ENCODE measurements around the gene NNAT.
A peak's percentile ranks its signal among the peaks of the same experiment; 100 is the strongest.

The NNAT gene

DNA sequence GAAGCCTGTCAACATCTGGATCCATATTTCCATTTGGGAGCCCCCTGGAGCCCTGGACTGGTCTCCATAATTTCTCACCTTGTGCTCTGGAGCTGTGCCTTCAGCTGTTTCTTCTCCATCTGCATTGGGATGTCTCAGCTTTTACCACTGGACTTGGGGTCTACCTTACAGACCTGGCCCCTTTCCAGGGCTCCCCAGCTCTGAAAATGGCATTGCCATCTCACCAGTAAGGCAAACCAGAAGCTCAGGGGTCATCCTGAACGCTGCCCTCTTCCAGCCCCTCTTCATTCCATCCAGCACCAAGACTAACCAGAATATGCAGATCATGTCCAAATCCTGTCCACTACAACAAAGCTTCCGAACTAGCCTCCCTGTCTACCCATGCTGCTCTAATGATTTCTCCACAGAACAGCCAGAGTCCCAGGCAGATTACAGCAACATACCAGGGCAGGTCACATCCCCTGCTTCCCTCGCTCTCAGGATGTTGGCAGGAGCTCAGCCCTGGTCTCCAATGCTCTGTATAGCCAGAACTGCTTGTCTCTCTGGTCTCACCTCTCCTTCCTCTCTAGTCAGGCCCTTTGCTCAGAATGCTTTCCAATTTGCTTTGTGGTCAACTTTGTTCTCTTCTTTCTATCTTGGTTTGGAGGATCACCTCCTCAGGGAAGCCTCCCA lies 17.7 kb upstream of the NNAT start:
- DNase-seq = no peak

DNA sequence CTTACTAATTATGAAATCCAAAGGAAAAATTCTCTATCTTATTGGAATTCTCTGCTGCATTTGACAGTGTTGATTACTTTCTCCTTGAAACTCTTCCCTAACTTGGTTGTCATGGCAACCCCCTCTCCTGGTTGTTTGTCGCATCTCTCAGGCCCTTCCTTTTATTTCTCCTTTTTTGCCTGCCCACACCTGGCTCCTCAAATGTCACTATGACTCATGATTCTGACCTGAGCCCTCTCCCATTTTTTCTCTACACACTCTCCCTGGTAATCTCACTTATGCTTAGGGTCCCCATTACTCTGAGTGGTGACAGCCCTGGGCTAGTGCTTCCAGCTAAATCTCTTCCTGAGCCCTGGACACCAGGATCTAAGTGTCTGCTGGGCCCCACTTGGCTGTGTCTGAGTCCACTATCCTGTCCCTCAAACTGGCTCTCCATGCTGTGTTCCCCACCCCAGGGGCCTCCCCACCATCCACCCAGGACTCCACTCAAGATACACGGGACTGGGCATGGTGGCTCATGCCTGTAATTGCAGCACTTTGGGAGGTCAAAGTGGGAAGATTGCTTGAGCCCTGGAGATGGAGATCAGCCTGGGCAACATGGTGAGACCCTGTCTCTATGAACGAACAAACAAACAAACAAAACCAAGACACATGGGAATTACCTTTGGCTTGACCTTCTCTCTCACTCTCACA lies 16.5 kb upstream of the NNAT start:
- DNase-seq = peak; percentile 43

DNA sequence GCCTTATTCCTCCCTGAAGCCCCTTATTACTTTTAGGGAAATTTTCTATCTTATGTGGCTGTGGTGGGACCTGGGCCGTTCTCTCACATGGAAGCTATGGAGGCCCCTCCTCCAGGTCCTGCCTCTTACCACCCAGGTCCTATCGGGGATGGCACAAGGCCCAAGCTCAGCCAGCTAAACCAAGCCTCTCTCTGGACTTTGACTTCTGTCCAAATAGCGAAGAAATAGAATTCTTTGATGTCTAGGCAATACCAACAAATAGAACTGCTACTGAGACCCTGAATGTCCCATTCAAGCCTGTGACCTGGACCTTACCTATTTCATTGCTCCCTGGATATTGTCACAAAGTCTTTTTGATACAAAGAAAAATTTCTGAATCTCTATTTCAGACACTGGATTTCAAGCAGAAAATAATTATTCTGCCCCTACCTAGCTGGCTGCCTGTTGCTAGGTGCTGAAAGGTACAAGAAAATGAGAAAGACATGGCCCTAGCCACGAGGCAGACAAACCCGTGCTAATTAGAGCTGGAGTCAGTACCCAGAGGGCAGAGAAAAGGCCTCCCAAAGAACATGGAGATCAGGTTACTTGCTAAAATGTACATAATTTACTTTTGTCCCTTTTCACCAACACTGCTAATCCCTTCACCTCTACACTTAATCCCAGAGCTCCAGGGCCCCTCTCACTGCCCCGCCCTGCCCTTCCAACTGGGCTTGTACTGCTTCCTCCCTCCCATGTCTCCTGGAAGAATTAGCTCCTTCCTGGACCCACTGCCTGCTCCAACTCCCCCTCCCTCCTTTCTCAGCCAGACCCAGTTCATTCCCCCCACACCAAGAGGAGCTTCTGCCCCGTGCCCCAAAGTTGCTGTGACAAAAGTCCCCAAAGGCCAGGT lies 15.5 kb upstream of the NNAT start:
- DNase-seq = no peak

DNA sequence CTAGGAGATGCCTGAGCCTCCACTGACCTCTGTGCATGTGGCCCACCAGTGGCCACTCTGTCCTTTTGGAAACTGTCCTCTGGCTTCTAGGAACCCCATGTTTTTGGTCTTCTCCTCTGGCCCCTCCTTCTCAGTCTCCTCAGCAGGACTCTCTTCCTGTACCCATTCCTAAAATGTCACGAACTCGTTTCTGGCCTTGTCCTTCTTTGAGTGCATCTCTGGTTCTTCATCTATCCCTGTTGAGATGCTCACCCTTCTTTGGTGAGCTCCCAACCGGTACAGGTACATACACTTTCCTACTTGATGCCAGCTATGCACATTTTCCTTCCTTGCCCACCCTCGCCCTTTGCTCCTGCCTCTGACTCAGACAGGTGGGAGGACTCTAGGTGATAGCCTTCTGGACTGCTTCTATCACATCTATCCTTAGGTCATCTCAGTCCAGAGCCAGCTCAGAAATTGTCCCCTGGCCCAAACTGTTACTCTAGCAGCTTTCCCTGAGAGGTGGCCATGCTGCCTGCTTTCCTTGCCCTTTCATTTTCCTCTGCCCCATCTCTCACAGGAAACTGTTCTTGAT lies 14.8 kb upstream of the NNAT start:
- DNase-seq = no peak

DNA sequence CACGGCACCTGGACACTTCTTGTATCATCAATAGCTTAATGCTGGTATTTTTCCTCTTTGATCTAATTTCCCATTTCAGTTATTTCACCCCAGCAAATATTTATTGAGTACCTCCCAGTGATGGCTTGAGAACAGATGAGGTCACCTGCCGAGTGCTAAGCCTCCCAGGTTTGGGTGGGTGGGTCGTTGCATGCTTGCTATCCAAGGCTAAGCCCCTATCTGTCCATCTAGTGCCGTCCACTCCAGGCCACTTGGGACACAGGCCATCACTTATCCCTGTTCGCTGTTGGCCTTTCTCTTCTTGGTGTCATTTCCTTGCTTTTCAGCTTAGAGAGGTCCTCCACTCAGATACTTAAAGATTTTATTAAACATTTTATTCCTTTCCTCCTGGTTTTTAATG lies 10.8 kb upstream of the NNAT start:
- no peak for DNase-seq

DNA sequence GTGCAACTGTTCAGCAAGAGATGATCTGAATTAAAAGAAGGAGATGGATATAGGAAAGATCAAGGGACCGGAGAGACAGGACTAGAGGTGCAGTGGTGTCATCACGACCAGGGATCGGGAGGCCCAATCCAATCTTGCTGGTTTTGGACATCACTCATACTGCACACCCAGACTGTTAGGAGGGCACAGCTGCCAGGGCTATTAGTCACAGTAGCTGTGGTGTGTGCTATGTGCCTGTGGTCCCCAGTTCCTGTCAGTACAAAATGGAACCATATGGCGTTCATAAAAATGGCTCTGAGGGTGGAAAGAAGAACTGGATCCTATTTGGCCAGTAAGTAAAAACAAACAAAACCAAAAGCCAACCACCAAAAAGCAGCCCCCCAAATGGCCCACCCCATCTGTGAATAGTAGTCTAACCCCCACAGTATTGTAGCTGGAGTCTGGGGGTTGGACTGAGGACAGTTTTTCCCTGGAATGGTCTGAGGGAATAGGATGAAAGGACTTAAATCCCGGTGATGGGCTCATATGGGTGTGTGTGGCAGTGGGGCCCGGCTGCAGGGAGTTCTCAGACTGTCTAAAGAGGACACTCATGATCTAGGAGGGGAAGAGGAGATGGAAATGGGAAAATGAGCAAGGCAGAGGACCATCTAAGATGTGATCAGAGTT lies 9.3 kb upstream of the NNAT start:
- DNase-seq = no peak

DNA sequence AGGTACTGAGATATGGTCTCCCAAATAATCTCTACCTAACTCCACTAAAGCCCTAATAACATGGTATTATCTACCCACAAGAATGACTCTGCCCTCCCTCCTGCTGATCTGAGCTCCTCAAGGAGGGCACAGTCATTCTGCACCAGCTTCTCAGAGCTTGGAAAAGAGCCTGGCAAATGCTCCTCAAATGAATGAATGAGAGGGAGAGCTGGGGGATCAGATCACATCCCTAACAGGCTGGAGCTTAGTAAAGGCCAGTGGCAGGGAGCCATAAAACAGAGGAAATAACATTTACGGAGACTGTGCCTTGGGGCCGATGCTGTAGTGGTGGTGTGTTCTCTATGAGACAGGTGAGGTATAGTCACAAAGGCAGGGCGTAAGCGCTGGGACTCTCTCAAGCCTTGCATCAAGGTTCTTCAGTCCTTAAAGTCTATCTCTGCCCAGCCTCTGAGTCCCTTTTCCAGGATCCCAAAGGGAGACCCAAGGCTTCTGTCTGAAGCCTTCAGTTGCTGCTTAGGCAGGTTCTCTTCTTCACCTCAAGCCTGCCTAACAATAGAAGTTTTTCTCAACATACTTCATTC lies 7.2 kb upstream of the NNAT start:
- DNase-seq = no peak

DNA sequence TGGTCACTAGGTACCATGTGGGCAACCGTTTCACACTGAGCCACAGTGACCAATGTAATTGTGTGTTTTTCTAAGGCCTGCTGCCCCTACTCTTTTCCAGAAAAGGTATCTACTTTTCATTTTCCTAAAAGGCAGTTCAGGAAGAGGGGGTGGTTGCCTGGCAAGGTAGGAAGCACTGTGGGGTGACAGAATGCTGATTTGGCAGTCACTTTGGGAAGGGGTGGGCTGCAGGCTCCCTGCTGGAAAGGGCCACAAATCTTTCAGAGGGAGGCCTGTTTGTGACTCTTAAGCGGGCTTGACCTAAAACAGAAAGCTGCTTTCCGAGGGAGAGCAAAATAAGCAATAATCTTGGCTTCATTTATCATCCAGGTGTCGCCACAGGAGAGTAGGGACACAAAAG lies 5.2 kb upstream of the NNAT start:
- no peak for DNase-seq

DNA sequence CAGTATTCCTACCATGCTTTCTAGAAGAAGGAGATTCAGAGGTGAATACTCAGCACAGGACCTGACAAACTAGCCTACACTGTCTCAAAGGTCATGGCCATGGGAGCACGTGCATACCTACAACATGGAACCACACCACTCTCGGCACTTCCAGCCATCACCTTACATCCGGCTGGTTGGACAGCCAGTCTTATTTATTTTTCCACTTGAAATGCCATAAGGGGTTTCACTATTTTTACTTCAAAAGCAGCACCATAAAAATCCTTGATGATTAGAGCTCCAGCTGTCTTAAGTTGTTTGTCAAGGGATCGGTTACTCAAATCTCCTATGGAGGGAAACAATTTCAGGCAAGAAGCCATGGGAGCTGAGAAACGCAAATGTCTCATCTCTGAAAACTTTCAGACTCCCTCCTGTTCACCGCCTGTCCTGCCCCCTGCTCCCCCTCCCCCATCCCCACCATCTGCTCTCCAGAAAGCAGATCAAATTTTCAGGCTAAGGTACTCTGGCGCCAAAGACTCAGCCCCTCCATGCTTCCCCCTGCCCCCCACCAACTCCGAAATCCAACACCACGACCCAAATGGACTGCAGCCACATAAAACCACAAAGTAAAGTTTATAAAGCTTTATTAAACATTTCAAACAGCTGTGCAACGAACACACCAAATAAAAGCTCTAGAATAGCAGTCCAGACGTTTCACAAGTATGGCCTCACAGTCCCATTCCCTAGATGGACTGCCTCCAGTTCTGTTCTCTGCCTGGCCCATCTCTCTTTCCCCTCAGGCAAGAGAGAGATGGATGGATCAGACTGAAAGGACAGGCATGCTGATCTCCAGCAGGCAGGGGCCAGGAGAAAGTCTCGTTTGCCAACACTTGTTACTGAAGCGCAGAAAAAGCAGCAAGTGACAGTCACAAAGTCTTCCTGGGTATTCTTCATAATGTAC lies 4.0 kb upstream of the NNAT start:
- DNase-seq = peak; percentile 65

DNA sequence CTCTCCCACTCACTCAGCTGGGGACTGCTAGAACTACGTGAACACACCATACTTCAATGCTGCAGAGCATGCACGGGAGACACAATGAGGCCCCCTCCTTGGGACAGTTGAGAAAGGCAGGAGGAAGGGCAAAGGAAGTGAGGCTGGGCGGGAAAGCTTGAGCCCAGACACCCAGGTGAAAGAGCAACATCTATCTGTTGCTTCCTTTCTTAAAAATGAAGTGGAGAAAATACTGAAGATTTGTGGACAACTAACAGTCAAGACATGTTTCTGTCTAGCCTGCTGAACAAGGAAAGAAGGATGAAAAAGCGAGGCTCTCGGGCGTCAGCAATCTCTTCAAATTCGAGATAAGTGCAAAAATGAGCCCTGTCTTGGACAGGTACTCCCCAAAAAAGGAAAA lies 3.0 kb upstream of the NNAT start:
- DNase-seq = no peak

DNA sequence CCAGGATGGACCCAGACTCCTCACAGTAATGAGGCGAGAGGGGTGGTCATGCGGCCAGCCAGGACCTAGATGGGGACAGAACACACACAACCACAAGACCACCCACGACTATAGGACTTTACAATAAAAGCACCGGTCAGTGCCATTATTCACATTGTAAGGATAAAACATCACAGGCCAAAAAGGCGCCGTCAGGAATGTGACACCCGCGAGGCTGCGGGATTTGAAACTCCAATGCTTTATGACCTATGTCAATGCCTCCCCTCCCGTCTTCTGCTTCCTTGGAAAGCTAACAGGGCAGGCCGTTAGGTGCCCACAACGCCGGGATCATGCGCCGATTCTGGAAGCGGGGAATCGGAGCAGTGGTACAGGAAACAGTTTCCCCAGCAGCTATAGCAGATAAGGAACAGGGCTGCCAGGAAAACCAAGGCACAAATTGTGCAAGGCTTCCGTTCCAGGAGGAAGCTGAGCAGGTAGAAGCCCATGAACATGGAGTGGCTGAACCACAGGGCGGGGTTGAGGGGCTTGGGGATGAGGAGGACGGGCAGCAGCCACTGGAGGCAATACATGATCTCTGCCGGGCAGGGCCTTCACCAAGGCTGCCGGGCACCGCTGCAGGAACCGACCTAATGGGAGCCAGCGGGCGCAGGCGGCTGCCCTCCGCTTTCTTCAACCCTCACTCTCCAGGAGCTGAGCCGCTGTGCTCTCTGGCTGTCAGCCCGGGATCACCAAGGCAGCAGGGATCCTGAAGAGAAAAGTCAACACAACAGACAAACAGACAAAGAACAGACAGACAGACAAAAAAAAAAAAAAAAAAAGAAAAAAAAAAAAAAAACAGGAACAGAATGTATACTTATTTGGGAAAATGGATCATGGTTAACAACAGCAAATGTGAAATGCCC lies 2.2 kb upstream of the NNAT start:
- DNase-seq = no peak

DNA sequence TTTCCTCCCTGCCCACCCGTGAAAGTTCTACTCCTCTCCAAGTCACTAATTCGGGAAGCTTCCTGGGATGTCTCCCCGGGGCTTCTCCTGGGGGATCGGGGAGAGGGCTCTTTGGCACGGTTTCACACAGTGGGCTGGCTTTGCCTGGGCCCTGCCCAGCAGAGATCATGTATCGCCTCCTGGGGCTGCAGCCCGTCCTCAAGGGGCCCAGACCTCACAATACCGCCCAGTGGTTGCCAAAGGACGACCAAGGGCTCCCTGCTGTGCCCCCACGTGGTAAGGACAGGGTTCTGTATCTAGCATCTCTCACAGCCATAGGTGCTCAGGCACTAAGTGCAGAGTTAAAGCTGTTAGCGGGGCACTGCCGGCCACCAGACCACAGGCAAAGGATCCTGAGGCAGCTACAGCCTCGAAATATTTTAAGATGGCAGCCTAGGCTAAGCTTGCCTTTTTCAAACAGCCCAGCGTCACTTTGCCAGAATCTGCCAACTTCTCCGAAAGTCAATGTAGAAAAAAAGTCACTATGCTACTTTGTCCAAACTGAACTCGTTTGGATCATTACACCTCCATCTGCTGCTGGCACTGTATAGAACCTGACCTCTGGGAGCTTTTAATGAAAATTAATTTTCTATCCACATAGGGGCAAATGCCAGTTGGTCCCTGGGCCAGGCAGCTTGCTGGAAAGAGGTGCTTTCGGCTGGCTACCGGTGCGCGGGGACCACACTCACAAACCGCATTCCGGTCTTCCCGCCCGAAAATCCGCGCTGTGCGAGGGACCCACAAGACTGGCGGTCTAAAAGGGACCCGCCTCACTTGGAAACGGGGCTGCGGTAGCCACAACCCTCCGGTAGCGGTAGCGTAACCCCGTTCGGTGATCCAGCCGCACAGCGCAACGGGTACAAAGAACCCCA lies 1.3 kb upstream of the NNAT start:
- peak; percentile 41 for DNase-seq

DNA sequence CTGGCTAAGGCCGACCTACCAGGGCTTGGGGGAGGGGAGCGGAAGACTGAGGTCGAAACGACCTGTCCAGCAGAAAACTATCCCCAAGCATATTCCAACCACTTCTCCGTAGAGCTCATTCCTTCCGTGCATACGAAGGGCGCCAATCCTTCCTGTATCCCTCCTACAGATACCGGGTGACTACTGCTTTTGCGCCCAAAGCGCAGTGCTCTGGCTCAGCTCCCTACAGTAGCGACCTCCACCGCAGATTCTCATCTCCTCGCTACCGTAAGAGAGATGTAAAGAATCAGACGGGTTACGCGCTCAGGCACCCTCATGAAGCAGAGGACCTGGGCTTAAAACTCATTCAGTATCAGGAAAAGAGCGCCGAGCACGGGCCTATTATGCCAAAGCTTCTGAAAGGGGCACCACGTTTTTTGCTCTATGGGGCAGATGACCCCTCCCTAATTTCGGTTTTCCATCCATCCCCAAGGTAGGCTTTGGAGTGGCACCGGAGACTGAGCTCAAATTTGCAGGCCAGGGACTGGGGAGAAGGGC lies 563 bp upstream of the NNAT start:
- peak; percentile 58 for DNase-seq

DNA sequence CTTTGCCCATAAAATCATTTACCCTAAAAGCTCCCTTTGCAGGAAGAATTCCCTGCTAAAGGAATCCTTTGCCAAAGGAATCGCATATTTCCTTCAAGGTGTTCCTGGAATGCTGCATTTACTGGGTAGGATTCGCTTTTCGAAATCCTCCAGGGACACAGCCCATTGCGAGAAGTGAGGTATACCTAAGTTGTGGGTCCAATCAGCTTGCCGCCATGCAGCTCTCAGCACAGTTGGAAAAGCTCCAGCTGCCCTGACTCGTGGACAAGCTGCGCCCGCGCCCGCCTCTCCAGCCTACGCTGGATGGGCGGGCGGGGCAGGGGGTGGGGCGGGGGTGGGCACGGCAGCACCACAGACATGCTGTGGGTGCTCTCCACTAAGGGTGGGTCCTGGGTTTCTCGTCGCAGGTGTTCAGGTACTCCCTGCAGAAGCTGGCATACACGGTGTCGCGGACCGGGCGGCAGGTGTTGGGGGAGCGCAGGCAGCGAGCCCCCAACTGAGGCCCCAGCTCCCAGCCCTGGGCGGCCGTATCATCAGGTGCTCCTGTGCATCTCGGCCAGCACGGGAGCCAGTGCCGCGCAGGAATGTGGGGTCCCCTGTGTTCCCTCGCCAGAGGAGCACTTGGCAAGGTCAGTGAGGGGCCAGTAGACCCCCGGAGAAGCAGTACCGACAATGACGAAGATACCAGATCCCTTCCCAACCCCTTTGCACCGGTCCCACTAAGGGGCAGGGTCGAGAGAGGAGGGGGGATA lies 1.4 kb downstream of the NNAT start:
- DNase-seq = peak; percentile 80

DNA sequence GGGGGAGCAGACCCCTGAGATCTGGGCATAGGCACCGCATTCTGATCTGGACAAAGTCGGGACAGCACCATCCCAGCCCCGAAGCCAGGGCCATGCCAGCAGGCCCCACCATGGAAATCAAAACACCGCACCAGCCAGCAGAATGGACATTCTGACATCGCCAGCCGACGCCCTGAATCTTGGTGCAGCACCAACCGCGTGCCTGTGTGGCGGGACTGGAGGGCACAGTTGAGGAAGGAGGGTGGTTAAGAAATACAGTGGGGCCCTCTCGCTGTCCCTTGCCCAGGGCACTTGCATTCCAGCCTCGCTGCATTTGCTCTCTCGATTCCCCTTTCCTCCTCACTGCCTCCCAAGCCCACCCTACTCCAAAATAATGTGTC lies 2.0 kb downstream of the NNAT start:
- no peak for DNase-seq

DNA sequence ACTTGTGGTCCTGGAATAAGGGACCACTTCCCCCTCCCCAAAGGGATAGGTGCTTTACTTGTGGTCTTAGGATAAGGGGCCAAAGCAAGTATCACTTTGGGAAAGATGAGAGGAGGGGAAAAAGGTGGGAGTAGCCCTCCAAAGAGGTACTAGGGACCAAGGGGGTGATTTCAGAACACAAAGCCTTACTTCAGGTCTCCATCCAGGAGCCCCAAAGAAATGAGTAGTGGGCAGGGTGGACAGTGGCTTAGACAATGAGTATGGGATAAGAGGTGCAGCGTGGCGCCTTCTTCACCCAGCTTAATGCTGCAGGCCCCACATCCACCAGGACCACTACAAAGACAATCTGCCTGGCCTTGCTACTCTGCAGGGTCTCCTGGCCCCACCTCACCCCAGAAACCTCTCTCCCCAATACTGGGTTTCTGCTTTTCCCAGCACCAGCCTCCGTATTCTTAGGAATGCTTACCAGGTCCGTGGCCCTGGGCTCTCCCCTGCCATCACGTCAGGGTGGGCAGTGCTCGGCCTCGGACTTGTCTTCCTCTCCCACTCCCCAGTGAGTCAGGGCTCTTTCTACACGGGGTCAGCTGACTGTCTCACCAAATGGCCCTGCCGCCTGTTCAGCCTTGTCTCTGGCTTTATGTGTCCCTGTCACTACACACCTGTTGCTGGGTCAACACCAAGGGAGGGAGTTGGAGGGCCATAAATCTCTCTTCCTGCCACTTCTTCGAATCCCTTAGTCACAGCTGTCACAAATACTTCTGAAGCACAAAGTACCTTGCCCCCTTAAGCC lies 3.1 kb downstream of the NNAT start:
- no peak for DNase-seq

Data from eye (tissue), 1 donor.